Right cardiac atrium (tissue), 5 donors: ENCODE data around the gene SLC7A5. TPM values are rescaled to one million over a fixed set of nuclear protein-coding genes. Genes with fewer than 3 reads are reported as not detected.
"Not testable (repeated sequence)": the region's sequence is repeated elsewhere in the genome, so short reads cannot be mapped to it uniquely, and the experiment has no call there.

Experiments used
- ATAC-seq, 2 donors: fragments of 200-7000 bp; cut with Tn5 transposase; one replicate each; pipeline versions ENCODE4 v1.8.0 to v1.9.1; 2020; ENCODE audit warnings: moderate library complexity in 2 of 2, mild to moderate bottlenecking in 1 of 2
- DNase-seq, 3 donors: peaks; one replicate each; pipeline ENCODE4 v3.0.0-alpha.2; 2020
- H3K27ac ChIP-seq: one replicate; pipeline ENCODE4 v1.5.1; 2013; ENCODE audit warnings: mild to moderate bottlenecking, low read length, control low read depth, moderate library complexity
- H3K27me3 ChIP-seq: one replicate; pipeline ENCODE4 v1.6.1; 2013; ENCODE audit not compliant: control insufficient read depth, insufficient read depth
- H3K4me1 ChIP-seq: one replicate; pipeline ENCODE4 v1.6.1; 2013; ENCODE audit warnings: low read length; ENCODE audit not compliant: control insufficient read depth, insufficient read depth
- H3K4me3 ChIP-seq: one replicate; pipeline ENCODE4 v1.5.1; 2013; ENCODE audit warnings: low read length, control low read depth
- H3K9me3 ChIP-seq: one replicate; pipeline ENCODE4 v1.6.1; 2013; ENCODE audit warnings: low read length; ENCODE audit not compliant: control insufficient read depth
- WGBS: extraction: QIAGEN DNeasy Blood & Tissue Kit; methylation state at CpG from one replicate; pipeline ENCODE4 v1.1.7; 2013; 5-methylcytosine and 5-hydroxymethylcytosine counted together
- intact Hi-C, 4 donors: fragments of 100-400 bp; cut with DNase I; formaldehyde crosslinking; loops; one replicate each; pipeline versions ENCODE4 v1.11.0 to v1.14.0; 2022 to 2023
- polyA plus RNA-seq: library from polyadenylated mRNA; stranded (reverse); fragments of 200-250 nt; gene quantifications from one replicate; pipeline ENCODE4 v1.2.3, GENCODE V29; 2013
- total RNA-seq, 4 donors: library from RNA; stranded (reverse); fragmentation: NEBNext Ultra II Directional; extraction: Animal tissue kit (Norgen Biotek cat#: 25700); gene quantifications; one replicate each; pipeline ENCODE4 v1.2.1, GENCODE V29; 2021
- donor health status: healthy with polysubstance abuse.
- donor health status: DM: no; HTN: yes; CAD: no.
- donor health status: DM: no; HTN: no; CAD: no.
- donor health status: DM: no; HTN: yes; CAD: no; lungs with severe emphysema.
- donor health status: DM: yes; HTN: yes; CAD: no.

Gene SLC7A5
- total and polyA plus RNA-seq, 5 donors: 6.6 to 23.3 (median 11.4) TPM

DNA sequence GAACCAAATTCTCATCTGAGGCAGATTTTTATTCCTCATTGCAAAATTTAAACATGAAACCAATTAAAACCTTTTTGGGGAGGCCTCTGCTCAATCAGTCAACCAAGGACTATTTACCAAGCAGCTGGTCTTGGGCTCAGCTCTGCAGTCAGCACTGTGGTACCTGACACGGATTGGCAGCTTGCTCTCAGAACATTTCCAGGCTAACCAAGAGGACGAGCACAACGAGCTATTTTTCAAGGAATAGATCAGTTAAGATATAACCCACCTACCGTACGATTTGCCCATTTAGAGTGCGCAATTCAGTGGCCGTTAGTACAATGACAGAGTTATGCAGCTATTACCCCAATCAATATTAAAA, 77.1 kb downstream of the SLC7A5 start:
- no peak overlapping the region for H3K4me3 ChIP-seq
- ATAC-seq (no peak), DNase-seq (no peak)
- H3K27ac ChIP-seq: no peak overlapping the region
- 83% methylated on average over 7 of the region's 7 CpGs for WGBS
- intact Hi-C loops: no loop called here
- no peaks in the 10 kb centered on the region for H3K4me1 ChIP-seq
- no peaks in the 10 kb centered on the region for H3K9me3 ChIP-seq
- no peaks in the 10 kb centered on the region for H3K27me3 ChIP-seq

GRCh38 chr16:87791295-87792204, 77.8 kb downstream of the SLC7A5 start:
- H3K27ac ChIP-seq: no peak overlapping the region
- no peaks in the 10 kb centered on the region for H3K4me1 ChIP-seq
- no peaks in the 10 kb centered on the region for H3K27me3 ChIP-seq
- H3K4me3 ChIP-seq: no peak overlapping the region
- intact Hi-C loops: no loop called here
- 70% methylated on average over 32 of the region's 32 CpGs for WGBS
- peak; percentile 27 to 30 for ATAC-seq
- DNase-seq: no peak
- no peaks in the 10 kb centered on the region for H3K9me3 ChIP-seq

GRCh38 chr16:87790292-87791100, 78.8 kb downstream of the SLC7A5 start:
- peak; percentile 67 to 79 for ATAC-seq
- WGBS: 62% methylated on average over 17 of the region's 17 CpGs

DNA sequence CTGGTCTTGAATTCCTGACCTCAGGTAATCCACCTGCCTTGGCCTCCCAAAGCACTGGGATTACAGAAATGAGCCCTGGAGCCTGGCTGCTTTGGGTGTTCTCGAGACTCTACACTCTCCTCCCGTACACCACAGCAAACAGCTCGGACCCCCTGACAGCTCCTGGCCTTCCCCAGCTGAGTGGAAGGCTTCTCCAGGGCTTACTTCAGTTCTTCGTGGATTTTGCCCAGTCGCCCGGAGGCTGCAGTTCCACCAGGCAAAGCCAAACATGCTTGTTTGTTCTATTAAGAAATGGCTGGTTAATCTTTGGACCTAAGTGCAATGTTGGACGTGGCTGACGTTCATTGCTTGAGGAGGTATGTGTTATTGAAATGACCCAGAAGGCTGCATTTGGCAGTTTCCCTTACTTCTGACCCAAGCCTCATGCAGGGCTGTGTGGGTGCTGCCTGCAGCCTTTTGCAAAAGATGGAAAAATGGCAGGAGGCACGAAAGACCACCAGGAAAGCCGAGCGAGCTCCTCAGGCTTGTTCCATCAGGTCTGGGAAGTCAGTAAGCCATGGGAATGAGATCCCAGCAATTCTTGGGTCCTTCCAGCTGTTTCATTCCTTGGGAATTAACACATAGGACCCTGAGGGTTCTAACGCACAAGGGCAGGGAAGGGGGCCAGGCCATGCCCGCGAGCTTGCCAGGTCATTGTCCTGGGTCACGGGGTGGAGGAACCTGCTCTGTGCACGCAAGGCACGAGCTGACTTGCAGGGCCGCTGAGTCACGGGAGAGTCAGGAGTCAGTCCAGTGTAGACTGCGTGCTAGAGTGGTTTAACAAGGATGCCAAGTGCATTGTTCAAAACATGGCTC, 79.6 kb downstream of the SLC7A5 start:
- intact Hi-C loops: no loop called here
- no peak for DNase-seq
- Histone ChIP-seq H3K9me3 (no peaks in the 10 kb centered on the region), H3K27ac (no peak overlapping the region), H3K4me3 (no peak overlapping the region), H3K27me3 (no peaks in the 10 kb centered on the region), H3K4me1 (no peaks in the 10 kb centered on the region)
- ATAC-seq: no peak
- WGBS: 71% methylated on average over 20 of the region's 20 CpGs

More at GRCh38 chr16:87790292-87791100, 78.8 kb downstream of the SLC7A5 start:
- Histone ChIP-seq H3K27ac (no peak overlapping the region), H3K4me1 (no peaks in the 10 kb centered on the region), H3K4me3 (no peak overlapping the region), H3K27me3 (no peaks in the 10 kb centered on the region), H3K9me3 (no peaks in the 10 kb centered on the region)
- DNase-seq: no peak
- intact Hi-C loops: no loop called here

GRCh38 chr16:87788730-87789436, 80.4 kb downstream of the SLC7A5 start:
- H3K4me3 ChIP-seq, H3K4me1 ChIP-seq, intact Hi-C loops, H3K27me3 ChIP-seq, ATAC-seq, H3K27ac ChIP-seq, H3K9me3 ChIP-seq, DNase-seq: not testable (repeated sequence)
- WGBS: 91% methylated on average over 10 of the region's 10 CpGs

DNA sequence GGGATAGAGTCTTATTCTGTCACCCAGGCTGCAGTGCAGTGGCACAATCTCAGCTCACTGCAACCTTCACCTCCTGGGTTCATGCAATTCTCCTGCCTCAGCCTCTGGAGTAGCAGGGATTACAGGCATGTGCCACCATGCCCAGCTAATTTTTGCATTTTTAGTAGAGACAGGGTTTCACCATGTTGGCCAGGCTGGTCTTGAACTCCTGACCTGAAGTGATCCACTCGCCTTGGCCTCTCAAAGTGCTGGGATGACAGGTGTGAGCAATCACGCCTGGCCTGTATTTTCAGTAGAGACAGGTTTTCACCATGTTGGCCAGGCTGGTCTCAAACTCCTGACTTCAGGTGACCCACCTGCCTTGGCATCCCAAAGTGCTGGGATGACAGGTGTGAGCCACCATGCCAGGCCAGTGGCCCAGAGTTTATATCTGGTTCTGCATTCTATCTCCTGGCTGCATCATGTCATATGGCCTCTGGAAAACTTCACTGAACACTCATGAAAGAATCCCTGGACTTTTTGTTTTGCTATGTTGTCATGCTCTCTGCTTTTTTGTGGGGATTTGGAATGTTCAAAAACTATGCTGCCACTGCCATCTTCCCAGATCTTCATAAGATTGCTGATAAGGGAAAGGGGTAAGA, 81.7 kb downstream of the SLC7A5 start:
- H3K27ac ChIP-seq, intact Hi-C loops, DNase-seq, H3K4me3 ChIP-seq, H3K4me1 ChIP-seq, ATAC-seq, H3K9me3 ChIP-seq, H3K27me3 ChIP-seq: not testable (repeated sequence)
- WGBS: 79% methylated on average over 2 of the region's 2 CpGs

DNA sequence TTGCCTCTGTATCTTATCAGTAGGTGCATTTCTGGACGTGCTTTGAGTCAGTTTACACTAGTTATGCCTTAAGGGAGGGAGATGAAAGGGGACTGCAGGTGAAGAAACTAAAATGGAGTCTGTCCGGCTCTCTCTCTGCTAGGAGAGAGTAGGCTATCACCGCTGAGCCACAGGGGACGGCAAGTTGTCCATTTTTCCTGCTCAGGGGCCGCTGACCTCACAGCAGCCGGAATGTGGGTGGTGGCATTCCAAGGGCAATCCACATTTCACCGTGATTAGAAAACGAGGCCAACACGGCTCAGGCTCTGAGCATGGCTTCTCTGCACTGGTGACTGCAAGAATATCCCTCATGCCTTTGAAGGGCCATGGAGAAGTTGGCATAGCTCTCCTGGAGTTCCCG, 84.5 kb downstream of the SLC7A5 start:
- H3K9me3 ChIP-seq: no peaks in the 10 kb centered on the region
- intact Hi-C loops: loop anchor here in 1 of 4 donors (5.0 kb wide), 1 partner anchor 87 kb away; no protein-coding TSS in a partner anchor
- WGBS: 32% methylated on average over 10 of the region's 10 CpGs
- H3K4me1 ChIP-seq: no peaks in the 10 kb centered on the region
- no peak overlapping the region for H3K4me3 ChIP-seq
- H3K27ac ChIP-seq: no peak overlapping the region
- no peaks in the 10 kb centered on the region for H3K27me3 ChIP-seq
- DNase-seq (no peak), ATAC-seq (no peak)

- Histone ChIP-seq H3K27ac (no peak overlapping the region), H3K4me3 (no peak overlapping the region), H3K9me3 (no peaks in the 10 kb centered on the region), H3K27me3 (no peaks in the 10 kb centered on the region), H3K4me1 (no peaks in the 10 kb centered on the region)
- ATAC-seq (no peak), DNase-seq (no peak)
- 91% methylated on average over 4 of the region's 4 CpGs for WGBS
- intact Hi-C loops: loop anchor here in 1 of 4 donors (5.0 kb wide), 1 partner anchor 90 kb away; no protein-coding TSS in a partner anchor
Measured at GRCh38 chr16:87782033-87782432, 87.3 kb downstream of the SLC7A5 start.

GRCh38 chr16:87780385-87780989, 88.8 kb downstream of the SLC7A5 start:
- ATAC-seq: peak in 1 of 2 donors; percentile 36
- no peak overlapping the region for H3K27ac ChIP-seq

More at GRCh38 chr16:87780385-87780989, 88.8 kb downstream of the SLC7A5 start:
- Histone ChIP-seq H3K4me3 (no peak overlapping the region), H3K4me1 (no peaks in the 10 kb centered on the region), H3K27me3 (no peaks in the 10 kb centered on the region), H3K9me3 (no peaks in the 10 kb centered on the region)
- intact Hi-C loops: loop anchor here in 1 of 4 donors (5.0 kb wide), 1 partner anchor 92 kb away; no protein-coding TSS in a partner anchor
- 72% methylated on average over 10 of the region's 10 CpGs for WGBS
- DNase-seq: peak in 2 of 3 donors; percentile 43 to 70
